ENCODE data around the gene FAM193B.

FAM193B gene

GRCh38 chr5:177554474-177555111 is at the start of gene FAM193B:
TSS of gene FAM193B (minus strand) at chr5:177554563. CDS start at chr5:177554458, 105 bp downstream.
- peak; percentile 99 for DNase-seq (ENCODE audit: low spot score)

- no peak for DNase-seq (ENCODE audit: low spot score)
Measured at GRCh38 chr5:177604116-177604521, 49.8 kb upstream of the FAM193B start.

- DNase-seq (ENCODE audit: low spot score): no peak
Measured at GRCh38 chr5:177603631-177604030, 49.3 kb upstream of the FAM193B start.

GRCh38 chr5:177602458-177602830 is 48.1 kb upstream of the FAM193B start:
- no peak for DNase-seq (ENCODE audit: low spot score)

GRCh38 chr5:177601577-177602457 is 47.5 kb upstream of the FAM193B start:
- peak; percentile 47 for DNase-seq (ENCODE audit: low spot score)

DNA sequence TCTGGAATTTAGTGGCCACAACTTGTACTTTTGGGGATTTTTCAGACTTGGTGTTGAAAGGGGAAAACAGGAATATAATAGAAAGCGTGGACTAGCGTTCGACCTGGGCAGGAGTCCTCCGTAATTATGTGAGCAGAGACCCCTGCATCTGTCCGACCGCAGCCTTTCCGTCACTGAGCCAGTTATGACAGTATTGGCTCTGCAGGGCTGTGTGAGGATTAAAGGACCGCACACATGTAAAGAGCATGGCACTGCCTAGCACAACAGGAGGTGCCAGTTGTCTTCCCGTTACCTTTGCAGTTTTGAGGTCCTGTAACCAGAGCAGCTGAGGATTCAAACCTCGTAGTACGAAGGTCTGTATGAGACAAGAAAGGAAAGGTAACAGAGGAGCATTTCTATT is 46.8 kb upstream of the FAM193B start:
- no peak for DNase-seq (ENCODE audit: low spot score)

DNA sequence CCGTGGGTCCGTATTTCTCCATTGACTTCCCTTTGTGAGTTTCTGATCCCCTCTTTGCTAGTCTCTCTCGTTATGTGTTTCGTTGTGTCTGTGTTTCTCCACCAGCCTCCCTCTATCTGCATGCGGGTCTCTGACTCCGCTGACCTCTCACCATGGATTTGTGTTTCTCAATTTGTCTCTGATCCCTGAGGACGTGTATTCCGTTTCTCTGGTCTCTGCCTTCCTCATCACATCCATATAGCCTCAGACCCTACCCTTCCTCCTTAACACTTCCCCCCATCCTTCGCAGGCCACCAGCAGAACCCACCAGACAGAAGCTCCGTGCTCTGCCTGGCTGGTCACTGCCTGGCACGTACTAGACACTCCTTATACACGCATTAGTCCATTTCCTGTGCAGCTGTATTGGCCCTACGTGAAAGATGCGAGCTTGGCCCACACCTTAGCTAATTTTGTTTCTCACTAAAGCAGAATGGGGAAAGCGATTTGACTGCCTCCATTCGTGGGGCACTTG is 46.2 kb upstream of the FAM193B start:
- DNase-seq (ENCODE audit: low spot score): no peak

GRCh38 chr5:177599731-177600507 is 45.6 kb upstream of the FAM193B start, which contains the start of gene B4GALT7:
TSS of gene B4GALT7 (plus strand) at chr5:177600132. CDS start at chr5:177600211, 79 bp downstream.
- peak; percentile 73 for DNase-seq (ENCODE audit: low spot score)

GRCh38 chr5:177598477-177598876 is 44.1 kb upstream of the FAM193B start:
- DNase-seq (ENCODE audit: low spot score): no peak

DNA sequence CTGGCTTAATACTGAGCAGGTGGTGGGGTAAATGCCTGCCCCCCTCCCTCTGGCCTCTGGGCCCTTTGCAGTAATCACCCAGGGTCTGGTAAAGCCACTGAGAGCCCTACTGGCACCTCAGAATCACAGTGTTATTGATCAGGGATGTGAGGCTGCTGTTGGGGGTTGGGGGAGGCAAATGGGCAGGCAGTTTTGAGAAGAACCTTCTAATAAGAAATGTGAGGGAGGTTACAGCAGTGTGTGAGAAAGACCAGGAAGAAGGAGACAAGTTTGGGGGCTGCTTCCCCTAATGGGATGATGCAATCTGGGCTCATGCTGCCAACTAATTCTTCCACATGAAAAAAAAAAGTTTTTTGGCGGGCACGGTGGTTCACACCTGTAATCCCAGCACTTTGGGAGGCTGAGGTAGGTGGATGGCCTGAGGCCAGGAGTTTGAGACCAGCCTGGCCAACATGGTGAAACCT is 42.4 kb upstream of the FAM193B start:
- DNase-seq (ENCODE audit: low spot score): no peak

- DNase-seq (ENCODE audit: low spot score): no peak
Measured at GRCh38 chr5:177595991-177596774, 41.8 kb upstream of the FAM193B start.

GRCh38 chr5:177595026-177595585 is 40.7 kb upstream of the FAM193B start:
- DNase-seq (ENCODE audit: low spot score): no peak

DNA sequence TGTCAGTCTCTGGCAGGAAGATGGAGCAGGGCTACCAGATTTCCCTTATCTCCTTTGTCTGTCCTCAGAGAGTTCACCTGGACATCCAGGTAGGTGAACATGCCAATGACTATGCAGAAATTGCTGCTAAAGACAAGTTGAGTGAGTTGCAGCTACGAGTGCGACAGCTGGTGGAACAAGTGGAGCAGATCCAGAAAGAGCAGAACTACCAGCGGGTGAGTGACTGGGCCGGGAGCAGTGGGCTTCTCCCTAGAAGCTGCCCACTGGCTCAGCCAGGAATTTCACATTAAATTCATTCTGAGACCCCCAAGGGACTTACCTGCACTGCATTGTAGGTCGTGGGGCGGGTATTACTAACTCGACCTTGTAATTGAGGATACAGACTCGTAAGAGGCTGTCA is 39.7 kb upstream of the FAM193B start:
- no peak for DNase-seq (ENCODE audit: low spot score)

DNA sequence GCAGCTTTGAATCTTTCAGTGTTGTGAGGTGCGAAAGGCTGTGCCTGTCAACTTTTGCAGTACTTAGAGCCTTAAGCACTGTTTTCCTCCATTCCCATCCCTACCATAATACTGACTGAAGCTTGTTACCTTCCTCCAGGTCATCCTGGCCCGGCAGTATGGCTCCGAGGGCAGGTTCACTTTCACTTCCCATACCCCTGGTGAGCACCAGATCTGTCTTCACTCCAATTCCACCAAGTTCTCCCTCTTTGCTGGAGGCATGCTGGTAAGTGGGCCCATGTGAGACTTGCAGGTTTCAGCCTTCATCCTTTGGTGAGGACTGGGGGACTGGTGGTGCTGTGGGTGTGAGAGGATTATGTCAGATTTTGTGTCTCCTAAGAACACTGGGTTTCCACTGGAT is 39.1 kb upstream of the FAM193B start:
- no peak for DNase-seq (ENCODE audit: low spot score)

- DNase-seq (ENCODE audit: low spot score): no peak
Measured at GRCh38 chr5:177592905-177593304, 38.5 kb upstream of the FAM193B start.

DNA sequence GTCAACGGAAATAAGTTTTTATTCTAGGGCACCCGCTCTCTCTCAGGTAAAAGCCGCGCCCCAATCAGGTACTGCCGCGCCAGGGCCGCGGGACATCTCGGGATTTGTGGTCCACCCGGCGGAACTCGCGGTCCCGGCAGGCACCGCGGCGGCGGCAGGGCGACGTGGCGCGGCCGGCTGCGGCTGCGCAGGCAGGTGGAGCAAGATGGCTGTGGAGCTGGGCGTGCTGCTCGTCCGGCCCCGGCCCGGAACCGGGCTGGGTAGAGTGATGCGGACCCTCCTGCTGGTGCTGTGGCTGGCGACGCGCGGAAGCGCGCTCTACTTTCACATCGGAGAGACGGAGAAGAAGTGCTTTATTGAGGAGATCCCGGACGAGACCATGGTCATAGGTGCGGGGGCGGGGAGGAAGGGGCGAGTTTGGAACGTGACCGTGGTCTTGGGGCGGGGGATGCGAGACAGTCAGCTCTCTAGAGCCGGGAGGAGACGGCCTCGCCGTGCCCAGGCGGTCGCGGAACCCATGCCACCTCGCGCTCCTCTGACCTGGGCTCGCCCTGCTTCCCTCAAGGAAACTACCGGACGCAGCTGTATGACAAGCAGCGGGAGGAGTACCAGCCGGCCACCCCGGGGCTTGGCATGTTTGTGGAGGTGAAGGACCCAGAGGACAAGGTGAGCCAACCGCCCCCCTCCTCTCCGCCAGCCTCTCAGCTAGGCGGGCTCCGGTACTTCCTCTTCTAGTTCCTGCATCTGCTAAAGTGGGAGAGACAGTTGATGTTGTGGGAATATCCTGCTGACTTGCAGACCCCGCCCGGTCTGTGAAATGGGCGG is 37.9 kb upstream of the FAM193B start, which contains the start of gene TMED9:
Gene TMED9, plus strand, starts transcription at position 194 of the 825 bp plus-strand sequence. Its CDS starts 12 bp downstream, at position 206.
- peak; percentile 84 for DNase-seq (ENCODE audit: low spot score)

GRCh38 chr5:177591690-177592009 is 37.3 kb upstream of the FAM193B start:
- DNase-seq (ENCODE audit: low spot score): no peak

DNA sequence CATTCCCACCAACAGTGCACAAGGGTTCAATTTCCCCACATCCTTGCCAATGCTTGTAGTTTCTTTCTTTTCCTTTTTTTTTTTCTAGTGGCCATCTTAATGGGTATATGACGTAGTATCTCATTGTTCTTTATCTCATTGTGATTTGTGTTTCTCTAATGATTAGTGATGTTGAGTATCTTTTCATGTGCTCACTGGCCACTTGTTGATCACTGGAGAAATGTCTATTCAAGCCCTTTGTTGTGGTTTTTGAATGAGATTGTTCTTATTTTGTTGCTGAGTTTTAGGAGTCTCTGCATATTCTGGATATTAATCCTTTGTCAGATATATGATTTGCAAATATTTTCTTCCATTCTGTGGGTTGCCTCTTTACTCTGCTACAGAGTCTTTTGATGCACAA is 36.0 kb upstream of the FAM193B start:
- no peak for DNase-seq (ENCODE audit: low spot score)

DNA sequence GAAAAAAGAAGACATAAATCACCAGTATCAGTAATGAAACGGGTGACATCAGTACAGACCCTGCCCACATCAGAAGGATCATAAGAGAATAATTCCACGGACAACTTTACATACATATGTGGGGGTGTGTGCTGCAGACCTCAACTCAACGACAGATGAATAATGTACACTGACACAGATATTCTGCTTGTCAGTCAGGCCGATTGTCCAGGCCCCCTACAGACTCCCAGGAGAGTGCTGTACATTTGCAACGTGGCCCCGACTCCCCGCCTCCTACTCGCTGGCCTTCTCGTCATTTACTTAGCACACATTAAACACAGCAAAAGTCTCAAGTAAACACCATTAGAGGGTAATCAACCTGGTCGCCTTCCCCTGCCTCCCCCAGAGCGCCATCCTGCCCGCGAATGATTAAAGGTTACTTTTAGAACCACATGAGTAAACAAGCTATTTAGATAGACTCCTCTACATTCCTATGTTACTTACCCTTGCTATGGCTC is 34.1 kb upstream of the FAM193B start:
- DNase-seq (ENCODE audit: low spot score): no peak

DNA sequence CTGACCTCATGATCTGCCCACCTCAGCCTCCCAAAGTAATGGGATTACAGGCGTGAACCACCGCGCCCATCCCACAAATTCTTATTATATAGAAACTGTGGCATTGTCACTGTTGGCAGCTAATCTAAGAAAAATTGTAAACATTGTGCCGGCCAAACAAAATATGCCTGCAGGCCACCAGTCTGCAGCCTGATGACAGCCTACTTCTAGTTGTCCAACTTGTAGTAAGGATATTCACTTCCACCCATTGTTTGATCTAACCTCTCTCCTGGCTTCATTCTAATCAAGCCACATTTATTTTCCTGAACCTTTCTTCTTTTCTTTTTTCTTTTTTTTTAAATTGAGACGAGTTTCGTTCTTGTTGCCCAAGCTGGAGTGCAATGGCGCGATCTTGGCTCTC is 24.0 kb upstream of the FAM193B start:
- DNase-seq (ENCODE audit: low spot score): no peak
